Epithelial cell of esophagus (primary cell): ENCODE measurements around the gene SEMA5A.

Experiments used
- DNase-seq: peaks from one replicate; pipeline ENCODE4 v3.0.0; 2010; ENCODE audit warnings: low read depth
- H3K4me3 ChIP-seq: 2 replicates; pipeline ENCODE4 v1.5.1; 2011; ENCODE audit warnings: mild to moderate bottlenecking, low read length, control low read depth
- TF ChIP-seq, protein P1 (sequence below): IDR thresholded peaks from 2 replicates; pipeline ENCODE4 v1.5.1; 2011; ENCODE audit warnings: low read depth, mild to moderate bottlenecking, low read length, control low read depth, inconsistent platforms; ENCODE audit not compliant: insufficient read depth; ENCODE audit errors: missing control alignments

Gene SEMA5A

DNA sequence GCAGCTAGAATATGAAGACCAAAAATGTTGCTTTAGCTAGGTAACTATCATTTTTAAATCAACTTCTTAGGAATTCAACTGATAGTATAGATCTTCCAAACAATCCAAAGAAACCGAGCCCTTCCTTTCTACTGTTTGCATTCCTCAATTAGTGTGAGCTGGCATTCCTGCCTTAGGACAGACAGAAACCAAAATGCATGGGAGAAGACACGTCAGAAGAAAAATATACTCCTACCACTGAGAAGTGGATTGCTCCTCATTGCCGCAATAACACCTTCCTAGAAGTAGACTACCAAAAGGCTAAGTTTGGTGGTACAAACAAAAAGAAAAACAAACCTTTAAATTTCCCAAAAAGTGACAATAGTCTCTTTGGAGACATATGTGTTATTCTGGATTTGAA is 440.0 kb downstream of the SEMA5A start:
- H3K4me3 ChIP-seq, result no peak overlapping the region
- DNase-seq, result peak; percentile 54
- TF ChIP-seq, protein P1, sequence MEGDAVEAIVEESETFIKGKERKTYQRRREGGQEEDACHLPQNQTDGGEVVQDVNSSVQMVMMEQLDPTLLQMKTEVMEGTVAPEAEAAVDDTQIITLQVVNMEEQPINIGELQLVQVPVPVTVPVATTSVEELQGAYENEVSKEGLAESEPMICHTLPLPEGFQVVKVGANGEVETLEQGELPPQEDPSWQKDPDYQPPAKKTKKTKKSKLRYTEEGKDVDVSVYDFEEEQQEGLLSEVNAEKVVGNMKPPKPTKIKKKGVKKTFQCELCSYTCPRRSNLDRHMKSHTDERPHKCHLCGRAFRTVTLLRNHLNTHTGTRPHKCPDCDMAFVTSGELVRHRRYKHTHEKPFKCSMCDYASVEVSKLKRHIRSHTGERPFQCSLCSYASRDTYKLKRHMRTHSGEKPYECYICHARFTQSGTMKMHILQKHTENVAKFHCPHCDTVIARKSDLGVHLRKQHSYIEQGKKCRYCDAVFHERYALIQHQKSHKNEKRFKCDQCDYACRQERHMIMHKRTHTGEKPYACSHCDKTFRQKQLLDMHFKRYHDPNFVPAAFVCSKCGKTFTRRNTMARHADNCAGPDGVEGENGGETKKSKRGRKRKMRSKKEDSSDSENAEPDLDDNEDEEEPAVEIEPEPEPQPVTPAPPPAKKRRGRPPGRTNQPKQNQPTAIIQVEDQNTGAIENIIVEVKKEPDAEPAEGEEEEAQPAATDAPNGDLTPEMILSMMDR, result no peak

DNA sequence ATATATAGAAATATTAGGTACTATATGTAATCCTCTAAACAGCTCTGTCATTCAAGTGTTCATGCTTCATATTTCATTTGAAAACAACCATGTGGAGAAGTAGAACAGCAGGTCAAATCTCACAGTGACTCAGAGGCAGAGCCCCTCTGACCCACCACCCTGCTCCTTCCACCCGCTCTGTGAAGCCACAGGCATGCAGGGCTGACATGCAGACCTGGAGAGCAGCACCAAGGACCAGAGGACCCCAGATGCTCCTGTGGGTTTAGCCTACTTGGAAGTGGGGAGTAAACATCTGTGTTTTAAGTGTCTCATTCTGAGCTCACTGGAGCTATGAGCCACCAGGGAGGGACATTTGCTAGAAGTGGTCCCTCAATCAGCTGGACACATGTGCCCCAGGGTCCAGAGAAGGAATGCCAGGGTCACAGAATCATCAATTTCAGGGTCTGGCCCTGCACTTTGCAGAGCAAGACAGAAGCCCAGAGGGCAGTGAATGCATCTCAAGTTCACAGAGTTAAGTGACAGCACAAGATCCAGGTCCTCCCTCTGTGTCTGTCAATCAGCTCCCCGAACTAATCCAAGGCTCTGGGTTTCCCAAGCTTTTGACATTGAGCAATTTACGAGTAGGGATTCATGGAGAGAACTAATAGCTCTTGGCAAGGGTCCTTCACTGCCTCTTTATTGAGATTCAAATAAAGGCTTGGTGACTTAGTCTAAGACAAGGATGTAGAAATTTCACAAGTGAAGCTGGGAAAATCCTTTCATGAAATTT is 441.1 kb downstream of the SEMA5A start:
- no peak overlapping the region for H3K4me3 ChIP-seq
- no peak for DNase-seq

DNA sequence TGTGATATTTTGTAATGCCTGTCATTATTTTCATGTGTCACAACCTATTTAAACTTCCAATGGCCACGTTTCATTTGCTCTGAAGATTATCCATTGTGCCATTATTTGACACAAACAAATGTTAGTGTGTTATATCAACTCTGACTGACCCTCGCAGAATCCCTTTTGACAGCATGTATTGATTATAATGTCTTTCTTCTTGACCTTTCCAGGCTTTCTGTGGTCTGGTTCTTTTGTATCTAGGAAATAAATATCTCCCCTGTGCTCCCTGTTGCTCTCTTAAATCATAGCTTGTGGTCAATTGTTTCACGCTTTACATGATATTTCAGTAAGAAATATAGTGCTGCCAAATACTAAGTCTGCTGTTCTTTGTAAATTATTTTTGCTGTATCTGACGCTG is 442.6 kb downstream of the SEMA5A start:
- DNase-seq, result no peak
- no peak overlapping the region for H3K4me3 ChIP-seq
- TF ChIP-seq, protein P1, result no peak

More for the DNA sequence above, 441.1 kb downstream of the SEMA5A start:
- TF ChIP-seq, protein P1, result no peak

DNA sequence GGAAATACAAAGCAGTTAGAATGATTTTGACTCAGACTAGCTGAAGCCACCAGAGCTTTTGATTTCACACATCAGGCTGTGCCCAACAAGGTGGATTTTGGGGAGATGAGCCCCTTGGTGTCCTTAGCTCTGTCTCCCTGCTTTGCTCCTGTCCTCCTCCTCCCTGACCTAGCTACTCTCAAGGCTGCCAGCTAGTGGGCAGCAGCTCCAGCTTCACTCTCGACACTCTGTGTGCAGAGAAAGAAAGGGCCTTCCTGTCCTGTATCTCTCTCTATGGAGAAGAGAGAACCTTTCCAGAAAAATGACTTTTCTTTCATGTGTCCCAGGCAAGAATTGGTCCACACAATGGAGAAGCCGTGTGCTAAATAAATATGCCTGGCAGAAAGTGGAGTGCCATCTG is 446.2 kb downstream of the SEMA5A start:
- no peak overlapping the region for H3K4me3 ChIP-seq
- no peak for DNase-seq
- TF ChIP-seq, protein P1, result no peak

DNA sequence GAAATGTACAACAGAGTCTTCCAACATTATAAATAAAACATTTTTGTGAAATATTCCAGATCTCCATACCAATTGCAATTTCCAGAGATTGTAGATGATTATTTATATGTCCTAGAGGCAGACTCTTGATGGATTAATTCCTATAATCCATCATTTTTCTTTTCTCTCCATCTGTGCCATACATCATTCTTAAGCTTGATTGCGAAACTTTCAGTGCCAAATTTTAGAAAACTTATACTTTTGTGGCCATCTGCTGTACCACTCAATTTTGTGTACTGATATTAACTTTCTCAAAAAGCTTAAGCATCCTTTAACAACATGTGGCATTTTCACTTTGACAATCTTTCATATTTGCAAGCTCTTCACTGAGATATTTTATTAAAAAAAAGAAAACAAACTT is 446.9 kb downstream of the SEMA5A start:
- no peak overlapping the region for H3K4me3 ChIP-seq
- DNase-seq, result no peak
- TF ChIP-seq, protein P1, result no peak

DNA sequence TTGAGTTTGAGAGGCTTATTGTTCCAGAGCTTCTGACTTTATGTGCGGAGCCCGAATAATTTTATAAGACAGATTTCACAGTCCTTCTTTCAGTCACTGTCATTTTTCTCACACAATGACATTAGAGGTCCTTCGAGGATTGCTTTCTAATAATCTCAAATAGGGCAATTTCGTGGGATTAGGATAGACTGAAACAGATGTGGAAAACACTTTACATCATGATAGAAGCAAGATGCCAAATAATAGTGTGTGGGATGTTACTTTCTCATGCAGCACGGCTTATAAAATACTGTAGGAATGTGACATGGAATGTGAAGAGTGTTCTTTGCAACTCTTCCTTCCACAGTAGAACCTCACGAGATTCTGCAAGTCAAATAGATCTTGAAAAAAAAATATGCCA is 451.3 kb downstream of the SEMA5A start:
- no peak overlapping the region for H3K4me3 ChIP-seq
- DNase-seq, result no peak
- TF ChIP-seq, protein P1, result no peak
